ENCODE measurements around the gene LOXHD1. TPM values are rescaled to one million over a fixed set of nuclear protein-coding genes. Genes with fewer than 3 reads are reported as not detected.

The LOXHD1 gene
- total RNA-seq, 1 experiment from 2014 or later = not detected

DNA sequence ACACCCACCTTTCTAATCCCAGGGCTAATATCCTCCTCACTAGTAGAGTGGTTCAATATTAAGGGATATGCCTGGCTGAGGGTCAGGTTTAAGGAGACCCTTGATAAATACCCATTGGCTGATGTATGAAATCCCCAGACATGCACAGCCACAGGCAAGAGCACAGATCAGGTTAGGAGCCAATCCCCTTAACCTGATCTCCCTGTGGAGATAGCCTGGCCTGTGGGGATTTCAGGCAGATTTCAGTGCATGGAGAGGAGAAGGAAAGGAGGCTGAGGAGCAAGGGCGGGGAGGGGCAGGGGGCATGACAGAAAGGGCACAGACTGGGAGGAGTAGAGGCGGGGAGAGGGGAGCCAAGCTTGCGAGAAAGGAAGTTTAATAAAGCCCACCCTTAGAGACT lies 129.0 kb downstream of the LOXHD1 start:
- in situ Hi-C loops (cut with HindIII; ENCODE audit: low pct_unique_long_range_greater_than_20kb, low sequenced_read_pairs) = no loop called here
- POLR2A ChIA-PET = no interaction called here
- TF ChIP-seq, protein P1, sequence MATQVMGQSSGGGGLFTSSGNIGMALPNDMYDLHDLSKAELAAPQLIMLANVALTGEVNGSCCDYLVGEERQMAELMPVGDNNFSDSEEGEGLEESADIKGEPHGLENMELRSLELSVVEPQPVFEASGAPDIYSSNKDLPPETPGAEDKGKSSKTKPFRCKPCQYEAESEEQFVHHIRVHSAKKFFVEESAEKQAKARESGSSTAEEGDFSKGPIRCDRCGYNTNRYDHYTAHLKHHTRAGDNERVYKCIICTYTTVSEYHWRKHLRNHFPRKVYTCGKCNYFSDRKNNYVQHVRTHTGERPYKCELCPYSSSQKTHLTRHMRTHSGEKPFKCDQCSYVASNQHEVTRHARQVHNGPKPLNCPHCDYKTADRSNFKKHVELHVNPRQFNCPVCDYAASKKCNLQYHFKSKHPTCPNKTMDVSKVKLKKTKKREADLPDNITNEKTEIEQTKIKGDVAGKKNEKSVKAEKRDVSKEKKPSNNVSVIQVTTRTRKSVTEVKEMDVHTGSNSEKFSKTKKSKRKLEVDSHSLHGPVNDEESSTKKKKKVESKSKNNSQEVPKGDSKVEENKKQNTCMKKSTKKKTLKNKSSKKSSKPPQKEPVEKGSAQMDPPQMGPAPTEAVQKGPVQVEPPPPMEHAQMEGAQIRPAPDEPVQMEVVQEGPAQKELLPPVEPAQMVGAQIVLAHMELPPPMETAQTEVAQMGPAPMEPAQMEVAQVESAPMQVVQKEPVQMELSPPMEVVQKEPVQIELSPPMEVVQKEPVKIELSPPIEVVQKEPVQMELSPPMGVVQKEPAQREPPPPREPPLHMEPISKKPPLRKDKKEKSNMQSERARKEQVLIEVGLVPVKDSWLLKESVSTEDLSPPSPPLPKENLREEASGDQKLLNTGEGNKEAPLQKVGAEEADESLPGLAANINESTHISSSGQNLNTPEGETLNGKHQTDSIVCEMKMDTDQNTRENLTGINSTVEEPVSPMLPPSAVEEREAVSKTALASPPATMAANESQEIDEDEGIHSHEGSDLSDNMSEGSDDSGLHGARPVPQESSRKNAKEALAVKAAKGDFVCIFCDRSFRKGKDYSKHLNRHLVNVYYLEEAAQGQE (IDR thresholded peaks at IDR 0.05; ENCODE audit: insufficient read depth in 1 of 2, low read depth in 2 of 2, low read length in 1 of 2) = no peak
- no peak for TF ChIP-seq SIN3A (IDR thresholded peaks at IDR 0.05; ENCODE audit: borderline replicate concordance, insufficient read depth, low read depth, low read length)
- TF ChIP-seq, protein P2, sequence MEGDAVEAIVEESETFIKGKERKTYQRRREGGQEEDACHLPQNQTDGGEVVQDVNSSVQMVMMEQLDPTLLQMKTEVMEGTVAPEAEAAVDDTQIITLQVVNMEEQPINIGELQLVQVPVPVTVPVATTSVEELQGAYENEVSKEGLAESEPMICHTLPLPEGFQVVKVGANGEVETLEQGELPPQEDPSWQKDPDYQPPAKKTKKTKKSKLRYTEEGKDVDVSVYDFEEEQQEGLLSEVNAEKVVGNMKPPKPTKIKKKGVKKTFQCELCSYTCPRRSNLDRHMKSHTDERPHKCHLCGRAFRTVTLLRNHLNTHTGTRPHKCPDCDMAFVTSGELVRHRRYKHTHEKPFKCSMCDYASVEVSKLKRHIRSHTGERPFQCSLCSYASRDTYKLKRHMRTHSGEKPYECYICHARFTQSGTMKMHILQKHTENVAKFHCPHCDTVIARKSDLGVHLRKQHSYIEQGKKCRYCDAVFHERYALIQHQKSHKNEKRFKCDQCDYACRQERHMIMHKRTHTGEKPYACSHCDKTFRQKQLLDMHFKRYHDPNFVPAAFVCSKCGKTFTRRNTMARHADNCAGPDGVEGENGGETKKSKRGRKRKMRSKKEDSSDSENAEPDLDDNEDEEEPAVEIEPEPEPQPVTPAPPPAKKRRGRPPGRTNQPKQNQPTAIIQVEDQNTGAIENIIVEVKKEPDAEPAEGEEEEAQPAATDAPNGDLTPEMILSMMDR (IDR thresholded peaks at IDR 0.05) = no peak
- no peak for TF ChIP-seq TCF7L2 (IDR thresholded peaks at IDR 0.05; ENCODE audit: low read depth, low read length)
- no peak for TF ChIP-seq POLR2AphosphoS5 (IDR thresholded peaks at IDR 0.05; ENCODE audit: low read depth, low read length)
- H3K4me1 ChIP-seq (ENCODE audit: control insufficient read depth, insufficient read depth, low read length) = no peaks in the 10 kb centered on the region
- no peak overlapping the region for H3K27ac ChIP-seq (ENCODE audit: low read length)
- DNase-seq (ENCODE audit: low read depth, low spot score) (no peak), ATAC-seq (no peak)
- BruUV-seq (replicated peaks) = no TSS peak
- no peaks in the 10 kb centered on the region for H3K27me3 ChIP-seq (ENCODE audit: control insufficient read depth, insufficient read depth, low read length)
- CTCF ChIA-PET = no interaction called here
- no peaks in the 10 kb centered on the region for H3K36me3 ChIP-seq (ENCODE audit: control insufficient read depth, insufficient read depth, low read length)
- H3K4me3 ChIP-seq (ENCODE audit: low read depth in 2 of 2, low read length in 2 of 2) = no peak overlapping the region
- intact Hi-C loops (cut with micrococcal nuclease; ENCODE audit: unreplicated experiment) = no loop called here
- H3K9me3 ChIP-seq (ENCODE audit: control insufficient read depth, insufficient read depth, low read depth, low read length) = no peaks in the 10 kb centered on the region

DNA sequence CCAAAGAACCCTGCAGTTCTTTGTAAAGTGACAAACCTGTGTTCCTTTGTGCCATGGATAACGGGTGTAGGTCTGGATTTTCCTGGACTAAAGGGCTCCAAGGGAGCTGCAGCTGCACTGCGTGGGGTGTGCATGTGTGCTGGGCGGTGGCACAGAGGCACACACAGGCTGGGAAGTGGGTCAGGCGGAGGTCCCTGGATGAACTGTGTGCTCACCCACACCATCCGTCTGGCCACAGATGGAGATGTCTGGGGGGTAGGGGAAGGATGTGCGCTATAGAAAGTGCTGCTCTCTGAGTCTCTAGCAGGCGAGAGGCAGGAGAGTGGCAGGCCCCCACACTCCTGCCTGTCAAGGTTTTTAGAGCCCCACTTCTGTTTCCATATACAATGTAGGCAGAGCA lies 137.2 kb downstream of the LOXHD1 start:
- ATAC-seq (no peak), DNase-seq (ENCODE audit: low read depth, low spot score) (no peak)
- BruUV-seq (replicated peaks) = no TSS peak
- ChIA-PET POLR2A (no interaction called here), CTCF (no interaction called here)
- H3K27me3 ChIP-seq (ENCODE audit: control insufficient read depth, insufficient read depth, low read length) = no peaks in the 10 kb centered on the region
- intact Hi-C loops (cut with micrococcal nuclease; ENCODE audit: unreplicated experiment) (no loop called here), in situ Hi-C loops (cut with HindIII; ENCODE audit: low pct_unique_long_range_greater_than_20kb, low sequenced_read_pairs) (no loop called here)
- H3K27ac ChIP-seq (ENCODE audit: low read length) = no peak overlapping the region
- H3K36me3 ChIP-seq (ENCODE audit: control insufficient read depth, insufficient read depth, low read length) = no peaks in the 10 kb centered on the region
- H3K4me3 ChIP-seq (ENCODE audit: low read depth in 2 of 2, low read length in 2 of 2) = no peak overlapping the region
- TF ChIP-seq, protein P2 (IDR thresholded peaks at IDR 0.05) = no peak
- no peak for TF ChIP-seq SIN3A (IDR thresholded peaks at IDR 0.05; ENCODE audit: borderline replicate concordance, insufficient read depth, low read depth, low read length)
- TF ChIP-seq TCF7L2 (IDR thresholded peaks at IDR 0.05; ENCODE audit: low read depth, low read length) = no peak
- no peak for TF ChIP-seq POLR2AphosphoS5 (IDR thresholded peaks at IDR 0.05; ENCODE audit: low read depth, low read length)
- TF ChIP-seq, protein P1 (IDR thresholded peaks at IDR 0.05; ENCODE audit: insufficient read depth in 1 of 2, low read depth in 2 of 2, low read length in 1 of 2) = no peak
- no peaks in the 10 kb centered on the region for H3K4me1 ChIP-seq (ENCODE audit: control insufficient read depth, insufficient read depth, low read length)
- H3K9me3 ChIP-seq (ENCODE audit: control insufficient read depth, insufficient read depth, low read depth, low read length) = no peaks in the 10 kb centered on the region

Measured in Panc1 (cell line).